Measurements from ENCODE around the gene KIAA1755.

The KIAA1755 gene

GRCh38 chr20:38179846-38180245 lies 80.7 kb downstream of the KIAA1755 start:
- no peak for DNase-seq

GRCh38 chr20:38178581-38178980 lies 82.0 kb downstream of the KIAA1755 start:
- DNase-seq = no peak

GRCh38 chr20:38178065-38178491 lies 82.5 kb downstream of the KIAA1755 start:
- no peak for DNase-seq

GRCh38 chr20:38177201-38177600 lies 83.3 kb downstream of the KIAA1755 start:
- DNase-seq = no peak

GRCh38 chr20:38175304-38176180 lies 85.0 kb downstream of the KIAA1755 start:
- DNase-seq = no peak

GRCh38 chr20:38173237-38174156 lies 87.0 kb downstream of the KIAA1755 start:
- no peak for DNase-seq

GRCh38 chr20:38172408-38172807 lies 88.1 kb downstream of the KIAA1755 start:
- DNase-seq = no peak

GRCh38 chr20:38171675-38172043 lies 88.9 kb downstream of the KIAA1755 start:
- no peak for DNase-seq

- no peak for DNase-seq
Measured at GRCh38 chr20:38170826-38171674, 89.5 kb downstream of the KIAA1755 start.

- no peak for DNase-seq
Measured at GRCh38 chr20:38170219-38170825, 90.2 kb downstream of the KIAA1755 start.

GRCh38 chr20:38169636-38170193 lies 90.8 kb downstream of the KIAA1755 start:
- no peak for DNase-seq

- DNase-seq = no peak
Measured at GRCh38 chr20:38168791-38169589, 91.5 kb downstream of the KIAA1755 start.

- peak; percentile 13 for DNase-seq
Measured at GRCh38 chr20:38167851-38168760, 92.4 kb downstream of the KIAA1755 start.

GRCh38 chr20:38167328-38167850 lies 93.1 kb downstream of the KIAA1755 start:
- DNase-seq = no peak

- DNase-seq = no peak
Measured at GRCh38 chr20:38166703-38167233, 93.8 kb downstream of the KIAA1755 start.

- no peak for DNase-seq
Measured at GRCh38 chr20:38165966-38166702, 94.4 kb downstream of the KIAA1755 start.

- DNase-seq = peak; percentile 39
Measured at GRCh38 chr20:38165089-38165965, 95.2 kb downstream of the KIAA1755 start, which contains the start of gene TGM2. Gene TGM2, minus strand, starts transcription at chr20:38165270. Its CDS starts 72 bp downstream, at chr20:38165198.

Measured in stimulated activated CD4-positive, alpha-beta T cell treated with anti-CD3 and anti-CD28 coated beads, Interleukin-1b, Interleukin-23, amount 100 ng/mL, for 48 hours (primary cell).